Osteocyte (in vitro differentiated cells): ENCODE data around the gene ALPK1. TPM values are rescaled to one million over a fixed set of nuclear protein-coding genes. Genes with fewer than 3 reads are reported as not detected.

Experiments used
- DNase-seq: peaks from one replicate; pipeline ENCODE4 v3.0.0; 2021; ENCODE audit warnings: mixed read lengths; ENCODE audit not compliant: unreplicated experiment; ENCODE audit errors: extremely low spot score
- H3K27ac Mint-ChIP-seq: one replicate; pipeline ENCODE4 v1.8.0; 2021; ENCODE audit warnings: mild to moderate bottlenecking, mixed read lengths; ENCODE audit not compliant: unreplicated experiment
- H3K27me3 Mint-ChIP-seq: one replicate; pipeline ENCODE4 v1.8.0; 2021; ENCODE audit warnings: mixed read lengths; ENCODE audit not compliant: unreplicated experiment
- H3K36me3 Mint-ChIP-seq: one replicate; pipeline ENCODE4 v1.8.0; 2021; ENCODE audit warnings: mixed read lengths; ENCODE audit not compliant: unreplicated experiment
- H3K4me1 Mint-ChIP-seq: one replicate; pipeline ENCODE4 v1.8.0; 2021; ENCODE audit warnings: mixed read lengths; ENCODE audit not compliant: unreplicated experiment
- H3K4me3 Mint-ChIP-seq: one replicate; pipeline ENCODE4 v1.8.0; 2021; ENCODE audit warnings: mild to moderate bottlenecking, moderate library complexity, mixed read lengths; ENCODE audit not compliant: unreplicated experiment
- H3K9me3 Mint-ChIP-seq: one replicate; pipeline ENCODE4 v1.8.0; 2021; ENCODE audit warnings: mixed read lengths; ENCODE audit not compliant: unreplicated experiment
- CTCF ChIP-seq: fragments of 200-600 bp; sonication (generic); IDR thresholded peaks from 2 replicates; pipeline ENCODE4 v1.5.0; 2021; ENCODE audit warnings: antibody characterized with exemption, mild to moderate bottlenecking, moderate library complexity
- total RNA-seq: library from RNA; stranded (reverse); gene quantifications from 2 replicates; pipeline ENCODE4 v1.2.1, GENCODE V29; 2021

ALPK1 gene
- total RNA-seq, 1 donor from 2014 or later = 9.1 TPM

DNA sequence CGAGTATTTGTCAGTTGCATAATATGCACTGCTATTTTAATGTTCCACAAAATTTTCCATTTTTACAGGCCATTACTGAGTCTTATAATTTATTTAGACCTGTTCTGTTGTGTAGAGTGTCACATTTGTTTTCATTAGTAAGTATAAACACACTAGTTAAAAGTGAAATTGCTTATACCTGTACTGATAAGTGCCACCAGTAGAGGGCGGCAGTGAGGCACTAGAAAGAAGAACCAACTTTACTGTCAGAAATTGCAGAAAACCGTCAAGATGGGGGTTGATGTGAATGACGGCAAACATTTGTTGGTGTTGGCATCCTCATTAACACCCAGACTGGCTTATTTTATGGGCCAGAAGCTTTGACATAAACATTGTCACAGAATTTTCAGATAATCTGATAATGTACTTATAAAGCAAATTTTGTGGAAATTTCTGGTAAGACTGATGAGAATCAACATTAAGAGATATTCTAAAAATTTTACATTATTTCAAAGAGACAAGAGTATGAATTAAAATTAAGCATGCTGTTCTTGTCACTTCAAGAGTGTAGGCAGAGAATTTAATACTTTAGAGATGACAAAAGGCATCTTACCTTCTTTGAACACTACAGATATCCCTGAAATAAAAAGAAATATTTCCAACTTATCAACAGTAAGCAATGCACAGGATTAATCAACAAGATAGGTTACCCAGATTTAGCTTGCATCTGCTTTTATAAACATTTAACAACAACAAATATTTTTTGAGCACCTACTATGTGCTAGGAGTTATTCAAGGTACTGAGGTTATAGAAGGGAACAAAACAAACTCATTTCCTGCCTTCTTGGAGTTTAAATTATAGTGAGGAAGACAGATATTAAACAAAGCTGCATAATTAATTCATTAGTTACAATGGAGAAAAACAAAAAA is 24.9 kb downstream of the ALPK1 start:
- H3K9me3 Mint-ChIP-seq = no peaks in the 10 kb centered on the region

GRCh38 chr4:112322866-112323265 is 25.7 kb downstream of the ALPK1 start:
- H3K36me3 Mint-ChIP-seq = peaks cover 3% of the 10 kb centered on the region
- no peak overlapping the region for H3K4me3 Mint-ChIP-seq
- no peak overlapping the region for H3K27ac Mint-ChIP-seq
- peaks cover 28% of the 10 kb centered on the region for H3K27me3 Mint-ChIP-seq
- DNase-seq = no peak
- peaks cover 2% of the 10 kb centered on the region for H3K4me1 Mint-ChIP-seq
- H3K9me3 Mint-ChIP-seq = no peaks in the 10 kb centered on the region
- no peak for TF ChIP-seq CTCF

More for the DNA sequence above, 24.9 kb downstream of the ALPK1 start:
- no peak for DNase-seq
- no peak overlapping the region for H3K27ac Mint-ChIP-seq
- H3K36me3 Mint-ChIP-seq = peaks cover 3% of the 10 kb centered on the region
- H3K4me3 Mint-ChIP-seq = no peak overlapping the region
- TF ChIP-seq CTCF = peak; percentile 91
- peaks cover 2% of the 10 kb centered on the region for H3K4me1 Mint-ChIP-seq
- H3K27me3 Mint-ChIP-seq = peaks cover 28% of the 10 kb centered on the region

DNA sequence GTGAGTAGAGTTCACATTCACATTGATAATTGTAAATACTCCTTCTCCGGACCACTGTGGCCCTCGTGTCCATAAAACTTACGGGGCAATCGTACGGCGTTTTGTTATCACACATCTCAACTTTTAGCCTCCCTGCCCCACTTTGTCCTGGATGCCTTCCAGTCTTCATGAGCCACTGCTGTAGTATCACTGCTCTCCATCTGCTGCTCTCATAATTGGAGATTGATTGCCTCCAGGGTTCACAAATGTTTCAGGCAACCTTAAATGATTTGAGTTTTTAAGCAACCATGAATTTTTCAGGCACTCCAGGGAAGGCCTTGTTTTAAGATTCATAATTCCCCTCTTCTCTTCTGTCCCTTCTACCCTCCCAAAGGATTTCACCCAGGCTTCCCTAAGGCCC is 28.4 kb downstream of the ALPK1 start:
- no peak for TF ChIP-seq CTCF
- Mint-ChIP-seq H3K36me3 (peaks cover 3% of the 10 kb centered on the region), H3K27ac (no peak overlapping the region), H3K9me3 (no peaks in the 10 kb centered on the region), H3K4me1 (peaks cover 2% of the 10 kb centered on the region), H3K4me3 (no peak overlapping the region), H3K27me3 (peaks cover 16% of the 10 kb centered on the region)
- no peak for DNase-seq

GRCh38 chr4:112327965-112328733 is 31.0 kb downstream of the ALPK1 start:
- DNase-seq = no peak
- peaks cover 3% of the 10 kb centered on the region for H3K27me3 Mint-ChIP-seq

More at GRCh38 chr4:112327965-112328733, 31.0 kb downstream of the ALPK1 start:
- TF ChIP-seq CTCF = peak; percentile 67
- Mint-ChIP-seq H3K4me3 (no peak overlapping the region), H3K27ac (no peak overlapping the region), H3K9me3 (no peaks in the 10 kb centered on the region), H3K4me1 (no peaks in the 10 kb centered on the region), H3K36me3 (peaks cover 3% of the 10 kb centered on the region)
